AG09309 (cell line): ENCODE data around the gene GPR107.

Experiments
- DNase-seq: peaks from one replicate; pipeline ENCODE4 v3.0.0-alpha.2; 2010; ENCODE audit warnings: low read depth
- H3K4me3 ChIP-seq: 2 replicates; pipeline ENCODE4 v1.5.1; 2011; ENCODE audit warnings: mild to moderate bottlenecking, low read depth, low read length, moderate library complexity; ENCODE audit not compliant: control insufficient read depth
- CTCF ChIP-seq: IDR thresholded peaks from 2 replicates; pipeline ENCODE4 v1.5.1; 2011; ENCODE audit warnings: mild to moderate bottlenecking, low read depth, low read length, inconsistent platforms; ENCODE audit not compliant: insufficient read depth, control insufficient read depth; ENCODE audit errors: missing control alignments

Gene GPR107

GRCh38 chr9:130138171-130138653, 84.5 kb downstream of the GPR107 start:
- no peak for TF ChIP-seq CTCF
- peak; percentile 85 for DNase-seq
- no peak overlapping the region for H3K4me3 ChIP-seq

GRCh38 chr9:130138791-130139190, 85.1 kb downstream of the GPR107 start:
- TF ChIP-seq CTCF, result no peak
- DNase-seq, result peak; percentile 89

GRCh38 chr9:130139251-130139650, 85.5 kb downstream of the GPR107 start:
- no peak for TF ChIP-seq CTCF
- DNase-seq, result no peak
- H3K4me3 ChIP-seq, result no peak overlapping the region

More at GRCh38 chr9:130138791-130139190, 85.1 kb downstream of the GPR107 start:
- H3K4me3 ChIP-seq, result no peak overlapping the region

DNA sequence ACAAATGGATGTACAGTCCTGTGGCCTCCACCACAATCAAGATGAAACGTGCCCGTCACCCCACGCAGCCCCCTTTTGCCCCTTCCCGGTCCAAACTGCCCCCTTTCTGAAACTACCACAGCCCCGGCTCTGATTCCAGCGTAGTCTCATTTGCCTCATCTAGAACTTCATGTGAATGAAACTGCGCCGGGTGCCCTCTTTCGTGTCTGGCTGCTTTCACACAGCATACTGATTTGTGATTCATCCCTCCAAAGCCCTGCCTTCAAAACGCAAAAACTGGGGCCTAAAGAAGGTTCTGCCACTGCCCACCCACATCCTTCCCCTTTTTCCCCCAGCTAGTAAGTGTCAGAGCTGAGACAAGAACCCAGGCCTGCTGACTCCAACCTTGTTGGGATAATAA, 87.0 kb downstream of the GPR107 start:
- DNase-seq, result no peak
- H3K4me3 ChIP-seq, result no peak overlapping the region
- TF ChIP-seq CTCF, result no peak

- DNase-seq, result no peak
- TF ChIP-seq CTCF, result no peak
- H3K4me3 ChIP-seq, result no peak overlapping the region
These were observed 88.3 kb downstream of the GPR107 start for GRCh38 chr9:130142056-130142455.

DNA sequence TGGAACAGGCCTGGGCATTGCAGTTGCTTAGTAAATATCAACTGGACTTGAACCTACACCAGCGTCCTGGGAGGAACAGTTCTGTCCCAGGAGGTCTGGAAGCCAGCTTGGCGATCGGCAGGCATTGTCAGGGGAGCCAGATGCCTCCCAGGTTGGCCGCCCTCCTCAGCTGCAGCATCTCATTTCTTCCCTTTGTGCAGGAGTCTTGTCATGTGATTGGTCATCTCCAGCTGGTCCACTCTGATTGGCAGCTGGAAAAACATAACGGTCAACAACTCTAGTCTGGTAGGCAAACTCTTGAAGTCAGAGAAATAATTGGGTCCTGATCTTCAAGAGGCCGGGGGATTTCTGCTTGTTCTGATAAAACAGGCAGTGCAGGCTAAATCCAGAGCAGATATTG, 88.9 kb downstream of the GPR107 start:
- no peak for TF ChIP-seq CTCF
- H3K4me3 ChIP-seq, result no peak overlapping the region
- DNase-seq, result no peak

DNA sequence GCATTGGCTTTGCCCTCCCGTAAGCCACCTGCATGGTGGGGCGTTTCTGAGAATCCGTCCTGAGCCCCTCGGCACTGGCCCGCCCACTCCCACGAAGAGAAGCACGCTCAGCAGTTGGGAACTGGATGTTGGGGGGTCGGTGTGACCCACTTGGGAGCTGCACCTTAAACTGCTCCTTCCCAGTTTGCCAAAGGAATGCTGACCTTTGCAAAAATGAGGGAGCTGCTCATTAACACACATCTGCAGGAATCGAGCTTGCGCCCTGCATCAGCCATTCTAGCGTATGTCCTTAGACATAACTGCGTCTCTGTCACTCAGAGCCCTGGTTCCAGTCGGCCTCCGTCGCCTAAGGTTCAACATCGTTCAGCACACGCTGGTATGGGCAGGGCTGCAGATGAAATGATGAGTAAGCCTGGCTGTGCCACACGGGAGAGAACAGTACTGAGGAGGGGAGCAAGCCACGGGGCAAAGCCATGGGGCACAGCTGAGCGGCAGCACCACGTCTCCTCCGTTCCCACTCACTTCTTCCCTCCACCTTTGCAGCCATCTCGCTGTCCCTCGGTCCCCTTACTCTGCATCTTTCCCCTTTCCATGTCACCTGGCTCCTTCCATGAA, 89.7 kb downstream of the GPR107 start:
- no peak overlapping the region for H3K4me3 ChIP-seq
- TF ChIP-seq CTCF, result no peak
- no peak for DNase-seq
